Amniotic epithelial cell (primary cell): ENCODE data around the gene DEF6.

Experiments used
- DNase-seq: peaks from one replicate; pipeline ENCODE4 v3.0.0-alpha.2; 2010; ENCODE audit warnings: low read depth

DEF6 gene

GRCh38 chr6:35343835-35344550 is 46.4 kb downstream of the DEF6 start:
- DNase-seq = no peak

GRCh38 chr6:35351422-35351821 is 53.8 kb downstream of the DEF6 start:
- no peak for DNase-seq

- DNase-seq = no peak
Measured at GRCh38 chr6:35352735-35353134, 55.1 kb downstream of the DEF6 start.

- DNase-seq = peak; percentile 62
Measured at GRCh38 chr6:35354361-35355135, 56.9 kb downstream of the DEF6 start.

GRCh38 chr6:35356391-35356790 is 58.8 kb downstream of the DEF6 start:
- no peak for DNase-seq

GRCh38 chr6:35357677-35358076 is 60.1 kb downstream of the DEF6 start:
- no peak for DNase-seq

GRCh38 chr6:35358086-35358485 is 60.5 kb downstream of the DEF6 start:
- no peak for DNase-seq

- no peak for DNase-seq
Measured at GRCh38 chr6:35359346-35359743, 61.7 kb downstream of the DEF6 start.

- DNase-seq = peak; percentile 72
Measured at GRCh38 chr6:35359744-35360348, 62.2 kb downstream of the DEF6 start.

- peak; percentile 57 for DNase-seq
Measured at GRCh38 chr6:35360349-35361138, 62.9 kb downstream of the DEF6 start.

- no peak for DNase-seq
Measured at GRCh38 chr6:35362200-35362599, 64.6 kb downstream of the DEF6 start.

GRCh38 chr6:35363293-35363750 is 65.7 kb downstream of the DEF6 start:
- DNase-seq = peak; percentile 75

GRCh38 chr6:35365594-35366203 is 68.1 kb downstream of the DEF6 start:
- no peak for DNase-seq

GRCh38 chr6:35366204-35366596 is 68.6 kb downstream of the DEF6 start:
- no peak for DNase-seq

GRCh38 chr6:35367646-35368037 is 70.0 kb downstream of the DEF6 start:
- DNase-seq = no peak

GRCh38 chr6:35368038-35368887 is 70.6 kb downstream of the DEF6 start:
- DNase-seq = no peak

- DNase-seq = peak; percentile 96
Measured at GRCh38 chr6:35370124-35370741, 72.6 kb downstream of the DEF6 start.

GRCh38 chr6:35370785-35371493 is 73.3 kb downstream of the DEF6 start:
- DNase-seq = no peak
